GM12891 (cell line): ENCODE results near the gene DUSP8.

Source experiments
- POLR2A ChIP-seq: IDR thresholded peaks from 2 replicates; pipeline ENCODE4 v1.6.1; 2011; ENCODE audit warnings: low read depth, low read length, control low read depth
- POLR2AphosphoS5 ChIP-seq: IDR thresholded peaks from 2 replicates; pipeline ENCODE4 v1.6.1; 2011; ENCODE audit warnings: low read depth, low read length, control low read depth
- SPI1 ChIP-seq: IDR thresholded peaks from 2 replicates; pipeline ENCODE4 v1.6.1; 2011; ENCODE audit warnings: low read depth, low read length, control low read depth
- TAF1 ChIP-seq: IDR thresholded peaks from 2 replicates; pipeline ENCODE4 v1.6.1; 2011; ENCODE audit warnings: low read depth, low read length, control low read depth

DNA sequence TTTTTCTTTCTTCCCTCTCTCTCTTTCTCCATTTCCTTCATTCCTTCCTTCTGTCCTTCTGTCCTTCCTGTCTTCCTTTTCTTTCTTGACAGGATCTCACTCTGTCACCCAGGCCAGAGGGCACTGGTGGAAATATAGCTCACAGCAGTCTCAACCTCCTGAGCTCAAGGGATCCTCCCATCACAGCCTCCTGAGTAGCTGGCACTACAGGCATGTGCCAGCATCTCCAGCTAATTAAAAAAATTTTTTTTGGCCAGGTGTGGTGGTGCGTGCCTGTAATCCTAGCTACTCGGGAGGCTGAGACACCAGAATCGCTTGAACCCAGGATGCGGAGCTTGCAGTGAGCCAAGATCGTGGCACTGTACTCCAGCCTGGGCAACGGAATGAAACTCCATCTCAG is 4.8 kb upstream of the DUSP8 start:
- no peak for TF ChIP-seq POLR2A
- no peak for TF ChIP-seq SPI1
- TF ChIP-seq POLR2AphosphoS5, result no peak
- no peak for TF ChIP-seq TAF1
